UCSD-AML1 (cell line): ENCODE results near the gene FBXO33.

ENCODE experiments used
- DNase-seq: peaks from one replicate; lab custom pipeline; 2025; ENCODE audit not compliant: unreplicated experiment; lab: John Stamatoyannopoulos, UW

FBXO33 gene

GRCh38 chr14:39432179-39432618 lies at the start of gene FBXO33:
Gene FBXO33, minus strand, starts transcription at chr14:39432433. Its CDS starts 271 bp downstream, at chr14:39432162.
- DNase-seq, result peak; percentile 94

GRCh38 chr14:39474416-39474911 lies 42.2 kb upstream of the FBXO33 start:
- DNase-seq, result no peak

GRCh38 chr14:39472078-39472477 lies 39.8 kb upstream of the FBXO33 start:
- no peak for DNase-seq

GRCh38 chr14:39469094-39469710 lies 37.0 kb upstream of the FBXO33 start:
- peak; percentile 33 for DNase-seq

- no peak for DNase-seq
Observed at GRCh38 chr14:39467889-39468524, 35.8 kb upstream of the FBXO33 start.

GRCh38 chr14:39459795-39460478 lies 27.7 kb upstream of the FBXO33 start:
- no peak for DNase-seq

- no peak for DNase-seq
Observed at GRCh38 chr14:39456702-39457250, 24.5 kb upstream of the FBXO33 start.

GRCh38 chr14:39454906-39455539 lies 22.8 kb upstream of the FBXO33 start:
- DNase-seq, result no peak

- DNase-seq, result no peak
Observed at GRCh38 chr14:39452680-39453079, 20.4 kb upstream of the FBXO33 start.

GRCh38 chr14:39451811-39452210 lies 19.6 kb upstream of the FBXO33 start:
- DNase-seq, result no peak

GRCh38 chr14:39447175-39447661 lies 15.0 kb upstream of the FBXO33 start:
- DNase-seq, result no peak

- DNase-seq, result no peak
Observed at GRCh38 chr14:39446131-39446744, 14.0 kb upstream of the FBXO33 start.

- no peak for DNase-seq
Observed at GRCh38 chr14:39442293-39442692, 10.1 kb upstream of the FBXO33 start.

- no peak for DNase-seq
Observed at GRCh38 chr14:39441805-39442204, 9.6 kb upstream of the FBXO33 start.

GRCh38 chr14:39440975-39441374 lies 8.7 kb upstream of the FBXO33 start:
- DNase-seq, result no peak

- DNase-seq, result no peak
Observed at GRCh38 chr14:39435241-39435640, 3.0 kb upstream of the FBXO33 start.

- no peak for DNase-seq
Observed at GRCh38 chr14:39434401-39434800, 2.2 kb upstream of the FBXO33 start.

GRCh38 chr14:39433452-39433813 lies 1.2 kb upstream of the FBXO33 start:
- no peak for DNase-seq

- peak; percentile 84 for DNase-seq
Observed at GRCh38 chr14:39432619-39433451, 602 bp upstream of the FBXO33 start.
